HG02678 (cell line): Measurements from ENCODE around the gene NUP54.

ENCODE experiments used
- ATAC-seq: cut with Tn5 transposase; IDR thresholded peaks from one replicate; pipeline ENCODE4 v1.9.1; 2021; ENCODE audit warnings: mild to moderate bottlenecking, moderate library complexity; ENCODE audit not compliant: unreplicated experiment

NUP54 gene

DNA sequence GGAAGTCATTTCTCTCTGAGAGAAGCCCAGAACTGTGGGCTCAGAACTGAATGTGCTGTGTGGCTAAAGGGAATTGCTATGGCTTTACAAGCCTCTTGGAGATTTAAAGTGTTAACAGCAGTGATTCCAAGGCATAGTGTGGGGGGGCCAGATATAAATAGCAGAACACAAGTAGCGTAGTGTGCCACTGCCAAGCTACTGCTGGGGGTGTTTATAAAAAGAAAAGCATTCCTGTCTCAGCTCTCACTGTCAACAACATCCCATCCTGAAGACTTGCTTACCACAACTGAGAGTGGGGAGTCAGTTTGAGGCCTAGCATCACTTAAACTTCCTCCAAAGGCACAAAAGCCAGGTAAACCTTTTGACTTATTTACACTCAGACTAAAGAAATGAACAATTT lies 73.7 kb downstream of the NUP54 start, which contains the start of gene ART3:
Gene ART3 (plus strand): TSS at position 242 of the 400 bp plus-strand sequence. CDS start 1,181 bp downstream, outside the sequence.
- ATAC-seq = no peak

DNA sequence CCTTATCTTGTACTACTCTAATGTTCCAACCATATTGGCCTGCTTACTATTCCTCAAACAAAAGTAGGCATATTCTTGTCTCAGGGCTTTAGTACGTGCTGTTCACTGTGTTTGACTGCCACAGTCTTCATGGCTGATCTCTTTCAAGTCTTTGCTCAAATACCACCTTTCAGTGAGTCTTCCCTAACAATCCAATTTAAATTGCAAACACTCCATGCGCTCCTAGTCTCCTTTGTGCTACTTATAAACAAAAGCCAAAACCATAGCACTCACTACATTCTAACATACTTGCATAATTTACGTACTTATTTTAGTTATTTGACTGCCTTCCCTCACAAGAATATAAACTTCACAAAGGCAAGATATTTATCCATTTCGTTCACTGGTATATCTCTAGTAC lies 75.4 kb downstream of the NUP54 start:
- ATAC-seq = no peak

DNA sequence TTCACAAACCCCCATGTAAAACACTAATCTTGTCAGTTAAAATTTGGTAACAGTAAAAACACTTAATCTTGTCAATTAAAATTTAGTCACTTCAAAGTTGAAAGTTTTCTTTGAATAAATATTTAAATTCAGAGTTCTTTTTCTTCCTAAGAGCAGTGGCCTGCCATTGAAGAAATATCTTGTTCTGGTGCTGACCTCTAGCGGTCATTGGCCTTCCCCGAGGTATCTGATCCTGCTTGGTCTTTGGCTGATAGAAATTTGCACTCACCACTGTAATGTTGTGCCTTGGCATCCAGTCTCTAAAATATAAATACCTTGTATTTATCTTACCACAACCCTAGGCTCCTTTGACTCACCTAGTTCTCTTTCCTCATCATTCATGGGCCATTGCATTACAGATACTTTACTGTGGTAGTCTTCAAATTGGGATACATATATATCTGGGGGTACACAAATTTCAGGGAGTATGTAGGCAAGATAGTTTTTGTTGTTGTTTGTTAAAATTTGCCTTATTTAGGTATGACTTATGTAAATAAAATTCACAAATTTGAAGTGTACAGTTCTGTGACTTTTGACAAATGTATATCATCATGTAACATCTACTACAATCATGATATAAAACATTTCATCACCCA lies 80.4 kb downstream of the NUP54 start:
- ATAC-seq = peak; percentile 79

DNA sequence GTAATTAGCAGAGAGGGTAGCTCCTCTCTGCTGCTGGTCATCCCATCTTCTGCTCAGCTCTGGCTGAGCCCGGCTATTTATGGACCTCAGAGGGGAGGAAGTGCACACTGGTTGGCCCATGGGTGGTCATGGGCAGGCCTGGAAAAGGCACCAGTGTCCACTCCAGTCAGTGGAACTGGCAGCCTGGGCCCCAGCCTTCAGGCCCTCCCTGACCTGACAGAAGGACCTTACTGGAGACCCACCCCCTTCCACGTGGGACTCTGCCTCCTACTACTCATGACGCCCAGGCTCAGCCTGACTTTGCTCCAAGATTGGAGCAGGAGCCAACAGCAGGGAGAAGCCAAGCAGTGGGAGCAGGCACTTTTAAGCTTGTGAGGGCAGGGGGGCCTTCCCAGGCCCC lies 81.7 kb downstream of the NUP54 start:
- ATAC-seq = no peak
